Fibroblast of peridontal ligament (primary cell): ENCODE measurements around the gene LMO2.
"Not testable (repeated sequence)": the region's sequence is repeated elsewhere in the genome, so short reads cannot be mapped to it uniquely, and the experiment has no call there.

Experiments
- DNase-seq: peaks from one replicate; pipeline ENCODE4 v3.0.0-alpha.2; 2010; ENCODE audit errors: extremely low read depth

Gene LMO2

GRCh38 chr11:33861941-33862589 lies 29.8 kb downstream of the LMO2 start:
- no peak for DNase-seq

GRCh38 chr11:33861386-33861785 lies 30.5 kb downstream of the LMO2 start:
- DNase-seq = no peak

GRCh38 chr11:33860926-33861325 lies 30.9 kb downstream of the LMO2 start:
- no peak for DNase-seq

GRCh38 chr11:33859306-33859705 lies 32.6 kb downstream of the LMO2 start:
- DNase-seq = no peak

- DNase-seq = peak; percentile 66
These were observed 33.9 kb downstream of the LMO2 start for GRCh38 chr11:33857933-33858371.

- no peak for DNase-seq
These were observed 36.4 kb downstream of the LMO2 start for GRCh38 chr11:33855500-33855899.

- DNase-seq = no peak
These were observed 43.0 kb downstream of the LMO2 start for GRCh38 chr11:33848717-33849390.

- no peak for DNase-seq
These were observed 44.6 kb downstream of the LMO2 start for GRCh38 chr11:33847251-33847650.

- no peak for DNase-seq
These were observed 47.6 kb downstream of the LMO2 start for GRCh38 chr11:33844236-33844635.

- no peak for DNase-seq
These were observed 48.9 kb downstream of the LMO2 start for GRCh38 chr11:33843018-33843417.

- DNase-seq = no peak
These were observed 49.5 kb downstream of the LMO2 start for GRCh38 chr11:33842236-33842915.

GRCh38 chr11:33838234-33838633 lies 53.6 kb downstream of the LMO2 start:
- DNase-seq = not testable (repeated sequence)

- not testable (repeated sequence) for DNase-seq
These were observed 54.5 kb downstream of the LMO2 start for GRCh38 chr11:33837334-33837733.

- peak; percentile 76 for DNase-seq
These were observed 56.6 kb downstream of the LMO2 start for GRCh38 chr11:33835143-33835878.

GRCh38 chr11:33832676-33833075 lies 59.2 kb downstream of the LMO2 start:
- DNase-seq = no peak

GRCh38 chr11:33830903-33831648 lies 60.8 kb downstream of the LMO2 start:
- DNase-seq = no peak

- DNase-seq = peak; percentile 84
These were observed 62.3 kb downstream of the LMO2 start for GRCh38 chr11:33829430-33830141.

GRCh38 chr11:33828604-33829429 lies 63.1 kb downstream of the LMO2 start:
- no peak for DNase-seq

- DNase-seq = no peak
These were observed 64.7 kb downstream of the LMO2 start for GRCh38 chr11:33827206-33827605.
